Naive thymus-derived CD4-positive, alpha-beta T cell (primary cell): ENCODE results near the gene DSN1. TPM values are rescaled to one million over a fixed set of nuclear protein-coding genes. Genes with fewer than 3 reads are reported as not detected.
A peak's percentile ranks its signal among the peaks of the same experiment; 100 is the strongest.

Source experiments
- ATAC-seq: fragments of 150-1000 bp; cut with Tn5 transposase; 2 replicates; pipeline ENCODE4 v1.10.0; 2021; ENCODE audit warnings: mild to moderate bottlenecking, moderate library complexity
- CTCF ChIA-PET: fragments of 350-600 bp; sonication (Branson Sonifier 250); formaldehyde crosslinking; loops from one replicate; lab custom pipeline; 2021; ENCODE audit warnings: antibody characterized with exemption; lab: Charles Lee
- POLR2A ChIA-PET: fragments of 350-600 bp; sonication (Branson Sonifier 250); formaldehyde crosslinking; loops from one replicate; lab custom pipeline; 2021; ENCODE audit warnings: antibody characterized with exemption, inconsistent platforms; lab: Charles Lee
- DNase-seq, 9 donors: peaks; one replicate each; pipeline versions ENCODE4 v3.0.0 to v3.0.0-alpha.2; 2020 to 2022; ENCODE audit warnings: mixed read lengths in 1 of 9
- H3K27ac ChIP-seq: one replicate; pipeline ENCODE4 v1.7.0; 2013; ENCODE audit warnings: mild to moderate bottlenecking, low read depth, low read length, moderate library complexity
- H3K27me3 ChIP-seq, 2 donors: one replicate each; pipeline ENCODE4 v1.7.0; 2013; ENCODE audit warnings: low read length in 2 of 2, mild to moderate bottlenecking in 2 of 2, moderate library complexity in 2 of 2; ENCODE audit not compliant: control insufficient read depth in 2 of 2, insufficient read depth in 2 of 2
- H3K36me3 ChIP-seq, 3 experiments: 1 replicate in 2 of 3; 2 replicates in 1 of 3; pipeline ENCODE4 v1.7.0; 2013; ENCODE audit warnings: low read length in 3 of 3, mild to moderate bottlenecking in 3 of 3, moderate library complexity in 1 of 3; ENCODE audit not compliant: insufficient read depth in 3 of 3, control insufficient read depth in 2 of 3
- H3K4me1 ChIP-seq, 2 donors: one replicate each; pipeline ENCODE4 v1.7.0; 2013; ENCODE audit warnings: low read length in 2 of 2, mild to moderate bottlenecking in 2 of 2, moderate library complexity in 1 of 2; ENCODE audit not compliant: control insufficient read depth in 2 of 2, insufficient read depth in 2 of 2
- H3K4me3 ChIP-seq: 2 replicates; pipeline ENCODE4 v1.7.0; 2013; ENCODE audit warnings: mild to moderate bottlenecking, low read length
- H3K9me3 ChIP-seq, 3 experiments: 1 replicate in 2 of 3; 2 replicates in 1 of 3; pipeline ENCODE4 v1.7.0; 2013; ENCODE audit warnings: low read length in 3 of 3; ENCODE audit not compliant: control insufficient read depth in 2 of 3
- H3K27ac Mint-ChIP-seq, 9 donors: one replicate each; pipeline ENCODE4 v1.8.0; 2020 to 2022; ENCODE audit warnings: mixed read lengths in 9 of 9, mild to moderate bottlenecking in 8 of 9, moderate library complexity in 5 of 9, inconsistent platforms in 2 of 9
- H3K27me3 Mint-ChIP-seq, 5 donors: one replicate each; pipeline ENCODE4 v1.8.0; 2021 to 2022; ENCODE audit warnings: mixed read lengths in 5 of 5, mild to moderate bottlenecking in 1 of 5
- H3K36me3 Mint-ChIP-seq, 5 donors: one replicate each; pipeline ENCODE4 v1.8.0; 2020 to 2022; ENCODE audit warnings: mixed read lengths in 5 of 5, mild to moderate bottlenecking in 3 of 5, inconsistent platforms in 1 of 5
- H3K4me1 Mint-ChIP-seq, 7 donors: one replicate each; pipeline ENCODE4 v1.8.0; 2020 to 2022; ENCODE audit warnings: mixed read lengths in 7 of 7, mild to moderate bottlenecking in 3 of 7, inconsistent platforms in 1 of 7
- H3K4me3 Mint-ChIP-seq, 10 donors: one replicate each; pipeline ENCODE4 v1.8.0; 2020 to 2022; ENCODE audit warnings: mild to moderate bottlenecking in 10 of 10, mixed read lengths in 10 of 10, moderate library complexity in 6 of 10, inconsistent platforms in 2 of 10
- H3K9me3 Mint-ChIP-seq, 11 donors: one replicate each; pipeline ENCODE4 v1.8.0; 2020 to 2022; ENCODE audit warnings: mixed read lengths in 11 of 11, mild to moderate bottlenecking in 4 of 11, inconsistent platforms in 1 of 11, moderate library complexity in 1 of 11
- intact Hi-C, 2 donors: fragments of 100-400 bp; cut with micrococcal nuclease; formaldehyde crosslinking; loops; one replicate each; pipeline ENCODE4 v1.15.1; 2023
- polyA plus RNA-seq, 2 donors: library from polyadenylated mRNA; unstranded; fragments of 300-500 nt; fragmentation: Illumina TruSeq; gene quantifications; one replicate each; pipeline ENCODE4 v1.2.3, GENCODE V29; 2021
- total RNA-seq, 6 experiments: library from RNA in 5 of 6; stranded (reverse) in 5 of 6; gene quantifications; 1 replicate in 5 of 6; 2 replicates in 1 of 6; pipeline ENCODE4 v1.2.3 and lab custom pipeline; 2021 to 2026

DSN1 gene
- total and polyA plus RNA-seq, 7 experiments from 2014 or later, result 9.0 to 27.5 (median 11.1) TPM

DNA sequence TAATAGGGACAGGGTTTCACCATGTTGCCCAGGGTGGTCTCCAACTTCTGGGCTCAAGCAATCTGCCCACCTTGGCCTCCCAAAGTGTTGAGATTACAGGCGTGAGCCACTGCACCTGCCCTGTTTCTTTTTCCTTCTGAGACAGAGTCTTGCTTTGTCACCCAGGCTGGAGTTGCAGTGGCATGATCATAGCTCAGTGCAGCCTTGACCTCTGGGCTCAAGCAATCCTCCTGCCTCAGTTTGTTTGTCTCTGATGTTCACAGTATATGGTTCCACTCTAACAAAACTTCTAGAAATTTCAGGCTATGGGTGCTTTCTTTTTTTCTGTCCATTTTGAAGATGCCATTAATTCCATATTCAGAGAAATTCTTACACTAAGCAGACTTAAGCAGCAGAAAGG, 60.8 kb downstream of the DSN1 start:
- no peak overlapping the region for H3K27ac Mint-ChIP-seq
- H3K36me3 ChIP-seq, result no peaks in the 10 kb centered on the region
- no peaks in the 10 kb centered on the region for H3K27me3 Mint-ChIP-seq
- H3K4me1 Mint-ChIP-seq, result peaks cover 0 to 5% (median 0%) of the 10 kb centered on the region in 7 donors
- no peak overlapping the region for H3K4me3 Mint-ChIP-seq
- no peaks in the 10 kb centered on the region for H3K27me3 ChIP-seq
- H3K9me3 ChIP-seq, result no peaks in the 10 kb centered on the region
- H3K36me3 Mint-ChIP-seq, result peaks cover 0 to 12% (median 6%) of the 10 kb centered on the region in 5 donors
- H3K9me3 Mint-ChIP-seq, result no peaks in the 10 kb centered on the region
- no peak overlapping the region for H3K4me3 ChIP-seq
- DNase-seq (no peak), ATAC-seq (no peak)
- ChIA-PET CTCF (no interaction called here), POLR2A (no interaction called here)
- H3K27ac ChIP-seq, result no peak overlapping the region
- H3K4me1 ChIP-seq, result no peaks in the 10 kb centered on the region
- intact Hi-C loops, result no loop called here

- intact Hi-C loops, result no loop called here
Measured at GRCh38 chr20:36709126-36709525, 64.4 kb downstream of the DSN1 start.

GRCh38 chr20:36703530-36703929, 70.0 kb downstream of the DSN1 start:
- Histone ChIP-seq H3K9me3 (no peaks in the 10 kb centered on the region), H3K27ac (no peak overlapping the region), H3K27me3 (no peaks in the 10 kb centered on the region), H3K4me3 (no peak overlapping the region), H3K4me1 (no peaks in the 10 kb centered on the region), H3K36me3 (peaks cover 0 to 10% (median 0%) of the 10 kb centered on the region in 3 experiments)
- ATAC-seq (no peak), DNase-seq (no peak)
- Mint-ChIP-seq H3K9me3 (peaks cover 0 to 3% (median 0%) of the 10 kb centered on the region in 11 donors), H3K36me3 (peaks cover 0 to 35% (median 13%) of the 10 kb centered on the region in 5 donors), H3K27ac (no peak overlapping the region), H3K4me3 (no peak overlapping the region), H3K27me3 (no peaks in the 10 kb centered on the region), H3K4me1 (peaks cover 0 to 6% (median 0%) of the 10 kb centered on the region in 7 donors)
- intact Hi-C loops, result no loop called here
- CTCF ChIA-PET, result no interaction called here
- POLR2A ChIA-PET, result interaction anchor here (0.6 kb wide), 1 partner anchor 115 kb away, joined by 3 read pairs; no protein-coding TSS in a partner anchor

More at GRCh38 chr20:36709126-36709525, 64.4 kb downstream of the DSN1 start:
- Histone ChIP-seq H3K27ac (no peak overlapping the region), H3K4me1 (no peaks in the 10 kb centered on the region), H3K36me3 (peaks cover 0 to 10% (median 0%) of the 10 kb centered on the region in 3 experiments), H3K4me3 (no peak overlapping the region), H3K27me3 (no peaks in the 10 kb centered on the region), H3K9me3 (no peaks in the 10 kb centered on the region)
- no peak for DNase-seq
- Mint-ChIP-seq H3K27me3 (no peaks in the 10 kb centered on the region), H3K9me3 (peaks cover 0 to 3% (median 0%) of the 10 kb centered on the region in 11 donors), H3K36me3 (peaks cover 0 to 25% (median 6%) of the 10 kb centered on the region in 5 donors), H3K4me3 (no peak overlapping the region), H3K27ac (peak overlapping the region in 1 of 9 donors; percentile 66), H3K4me1 (peaks cover 0 to 5% (median 0%) of the 10 kb centered on the region in 7 donors)
- ChIA-PET CTCF (no interaction called here), POLR2A (no interaction called here)
- no peak for ATAC-seq

Other genes with a start within 250 kb of the DSN1 start
- 1 to 10 TPM in 1 of 5 experiments, under 1 TPM in 2, not detected in 2; 0.29 to 2.4 (median 0.29) TPM for gene MYL9, start 232.2 kb downstream of the DSN1 start, total RNA-seq
- gene MYL9, start 232.2 kb downstream of the DSN1 start, polyA plus RNA-seq, result not detected
- 10 to 100 TPM; 35.6 to 44.3 (median 40.7) TPM for gene TGIF2, start 200.2 kb downstream of the DSN1 start, total RNA-seq
- gene TGIF2, start 200.2 kb downstream of the DSN1 start, polyA plus RNA-seq, result 10 to 100 TPM; 32.1 to 37.7 TPM
- gene RAB5IF, start 168.0 kb downstream of the DSN1 start, total RNA-seq, result 100 to 1,000 TPM in 1 of 5 experiments, 10 to 100 TPM in 4; 47.9 to 100 (median 53.1) TPM
- gene RAB5IF, start 168.0 kb downstream of the DSN1 start, polyA plus RNA-seq, result 100 to 1,000 TPM; 104 to 153 TPM
- gene SLA2, start 127.6 kb downstream of the DSN1 start, total RNA-seq, result 10 to 100 TPM; 28.3 to 80.7 (median 29.7) TPM
- 10 to 100 TPM; 11.0 to 13.7 TPM for gene SLA2, start 127.6 kb downstream of the DSN1 start, polyA plus RNA-seq
- 10 to 100 TPM; 20.8 to 30.6 (median 28.9) TPM for gene NDRG3, start 27.7 kb downstream of the DSN1 start, total RNA-seq
- gene NDRG3, start 27.7 kb downstream of the DSN1 start, polyA plus RNA-seq, result 10 to 100 TPM; 44.1 to 49.4 TPM
- gene TLDC2, start 102.4 kb upstream of the DSN1 start, total RNA-seq, result under 1 TPM in 2 of 5 experiments, not detected in 3; 0.42 to 0.49 TPM
- gene TLDC2, start 102.4 kb upstream of the DSN1 start, polyA plus RNA-seq, result under 1 TPM; 0.37 to 0.38 TPM
- gene SAMHD1, start 177.9 kb upstream of the DSN1 start, total RNA-seq, result 100 to 1,000 TPM; 271 to 393 (median 338) TPM
- gene SAMHD1, start 177.9 kb upstream of the DSN1 start, polyA plus RNA-seq, result 100 to 1,000 TPM; 231 to 258 TPM